GM12878 (cell line): ENCODE measurements around the gene FSD1L. TPM values are rescaled to one million over a fixed set of nuclear protein-coding genes. Genes with fewer than 3 reads are reported as not detected.

ENCODE experiments used
- ATF7 ChIP-seq: fragments of 450-650 bp; IDR thresholded peaks from 2 replicates; pipeline ENCODE4 v1.6.1; 2016; ENCODE audit warnings: low read depth, mild to moderate bottlenecking
- BMI1 ChIP-seq: fragments of 450-650 bp; IDR thresholded peaks from 2 replicates; pipeline ENCODE4 v1.6.1; 2016; ENCODE audit warnings: mild to moderate bottlenecking, moderate library complexity, borderline replicate concordance
- CEBPZ ChIP-seq: fragments of 150-350 bp; IDR thresholded peaks from 2 replicates; pipeline ENCODE4 v1.6.1; 2016; ENCODE audit warnings: low read depth, low read length
- CHD2 ChIP-seq: IDR thresholded peaks from 2 replicates; pipeline ENCODE4 v1.6.1; 2011; ENCODE audit warnings: low read depth, low read length, improper control_type of control experiment, borderline replicate concordance
- FOXM1 ChIP-seq: IDR thresholded peaks from 2 replicates; pipeline ENCODE4 v1.6.1; 2012; ENCODE audit warnings: low read depth, mild to moderate bottlenecking, inconsistent platforms, low read length, moderate library complexity
- GATAD2B ChIP-seq: fragments of 450-650 bp; conservative IDR thresholded peaks from 2 replicates; pipeline ENCODE4 v1.6.1; 2017; ENCODE audit warnings: low read depth, mild to moderate bottlenecking, moderate library complexity
- IRF3 ChIP-seq: fragments of 450-650 bp; IDR thresholded peaks from 2 replicates; pipeline ENCODE4 v1.6.1; 2014; ENCODE audit warnings: mild to moderate bottlenecking
- POU2F2 ChIP-seq: IDR thresholded peaks from 3 replicates; pipeline ENCODE4 v1.6.1; 2011; ENCODE audit warnings: low read depth, mild to moderate bottlenecking, low read length, borderline replicate concordance
- STAT1 ChIP-seq: fragments of 450-650 bp; conservative IDR thresholded peaks from 2 replicates; pipeline ENCODE4 v1.6.1; 2014; ENCODE audit warnings: antibody characterized with exemption, mild to moderate bottlenecking
- TAF1 ChIP-seq: IDR thresholded peaks from 2 replicates; pipeline ENCODE4 v1.6.1; 2011; ENCODE audit warnings: mild to moderate bottlenecking, low read depth, low read length, borderline replicate concordance
- TARDBP ChIP-seq: IDR thresholded peaks from 2 replicates; pipeline ENCODE4 v1.6.1; 2016; ENCODE audit warnings: borderline replicate concordance
- polyA plus RNA-seq, 11 experiments: library from polyadenylated mRNA; depleted of rRNA in 4 of 11; unstranded in 6 of 11; stranded (reverse) in 5 of 11; fragments of >200 nt; fragmentation: Nextera tagmentation in 4 of 11; fragmentation: Illumina TruSeq in 1 of 11; extraction: Ambion mirVana in 4 of 11; extraction: Trizol in 1 of 11; gene quantifications; 1 replicate in 1 of 11; 2 replicates in 10 of 11; pipeline versions ENCODE4 v1.2.1 to v1.2.3, GENCODE V29; 2011 to 2016; ENCODE audit warnings: inconsistent platforms in 2 of 11, missing spikeins in 2 of 11, low read depth in 1 of 11
- total RNA-seq, 4 experiments: library from RNA; depleted of rRNA in 3 of 4; stranded (reverse); fragments of >200 nt in 3 of 4; fragmentation: Illumina TruSeq in 1 of 4; extraction: Trizol in 1 of 4; gene quantifications; 2 replicates each; pipeline versions ENCODE4 v1.2.1 to v1.2.3, GENCODE V29; 2013 to 2021
- TF ChIP-seq, protein P1 (sequence below): fragments of 450-650 bp; IDR thresholded peaks from 2 replicates; pipeline ENCODE4 v1.6.1; 2016; ENCODE audit warnings: mild to moderate bottlenecking, moderate library complexity, borderline replicate concordance

Gene FSD1L
- total and polyA plus RNA-seq, 10 of the 15 experiments (the other 5 are each of a cell fraction or from before 2014, with no cell fraction given): 11.9 to 52.4 (median 17.0) TPM

GRCh38 chr9:105500108-105500766, 52.4 kb downstream of the FSD1L start (continued):
- TF ChIP-seq POU2F2 (no peak), CEBPZ (no peak), TAF1 (peak; percentile 58; the same call in 1 of the 2 replicates), IRF3 (no peak), FOXM1 (peak; percentile 46; the same call in 1 of the 2 replicates), CHD2 (peak; percentile 49; the same call in 1 of the 2 replicates), TARDBP (no peak), GATAD2B (peak; percentile 92), STAT1 (no peak), ATF7 (peak; percentile 83), BMI1 (no peak)
- TF ChIP-seq, protein P1, sequence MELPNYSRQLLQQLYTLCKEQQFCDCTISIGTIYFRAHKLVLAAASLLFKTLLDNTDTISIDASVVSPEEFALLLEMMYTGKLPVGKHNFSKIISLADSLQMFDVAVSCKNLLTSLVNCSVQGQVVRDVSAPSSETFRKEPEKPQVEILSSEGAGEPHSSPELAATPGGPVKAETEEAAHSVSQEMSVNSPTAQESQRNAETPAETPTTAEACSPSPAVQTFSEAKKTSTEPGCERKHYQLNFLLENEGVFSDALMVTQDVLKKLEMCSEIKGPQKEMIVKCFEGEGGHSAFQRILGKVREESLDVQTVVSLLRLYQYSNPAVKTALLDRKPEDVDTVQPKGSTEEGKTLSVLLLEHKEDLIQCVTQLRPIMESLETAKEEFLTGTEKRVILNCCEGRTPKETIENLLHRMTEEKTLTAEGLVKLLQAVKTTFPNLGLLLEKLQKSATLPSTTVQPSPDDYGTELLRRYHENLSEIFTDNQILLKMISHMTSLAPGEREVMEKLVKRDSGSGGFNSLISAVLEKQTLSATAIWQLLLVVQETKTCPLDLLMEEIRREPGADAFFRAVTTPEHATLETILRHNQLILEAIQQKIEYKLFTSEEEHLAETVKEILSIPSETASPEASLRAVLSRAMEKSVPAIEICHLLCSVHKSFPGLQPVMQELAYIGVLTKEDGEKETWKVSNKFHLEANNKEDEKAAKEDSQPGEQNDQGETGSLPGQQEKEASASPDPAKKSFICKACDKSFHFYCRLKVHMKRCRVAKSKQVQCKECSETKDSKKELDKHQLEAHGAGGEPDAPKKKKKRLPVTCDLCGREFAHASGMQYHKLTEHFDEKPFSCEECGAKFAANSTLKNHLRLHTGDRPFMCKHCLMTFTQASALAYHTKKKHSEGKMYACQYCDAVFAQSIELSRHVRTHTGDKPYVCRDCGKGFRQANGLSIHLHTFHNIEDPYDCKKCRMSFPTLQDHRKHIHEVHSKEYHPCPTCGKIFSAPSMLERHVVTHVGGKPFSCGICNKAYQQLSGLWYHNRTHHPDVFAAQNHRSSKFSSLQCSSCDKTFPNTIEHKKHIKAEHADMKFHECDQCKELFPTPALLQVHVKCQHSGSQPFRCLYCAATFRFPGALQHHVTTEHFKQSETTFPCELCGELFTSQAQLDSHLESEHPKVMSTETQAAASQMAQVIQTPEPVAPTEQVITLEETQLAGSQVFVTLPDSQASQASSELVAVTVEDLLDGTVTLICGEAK: no peak
